GM23338 (cell line): ENCODE measurements around the gene PPM1L. TPM values are rescaled to one million over a fixed set of nuclear protein-coding genes. Genes with fewer than 3 reads are reported as not detected.

Experiments used
- ATAC-seq: fragments of 200-7000 bp; cut with Tn5 transposase; 3 replicates; pipeline ENCODE4 v1.9.1; 2020
- DNase-seq: peaks from one replicate; pipeline ENCODE4 v3.0.0-alpha.2; 2015; ENCODE audit warnings: low spot score
- H2AFZ ChIP-seq: fragments of 200-600 bp; sonication (generic); 2 replicates; pipeline ENCODE4 v1.8.0; 2016; ENCODE audit warnings: antibody characterized with exemption, mild to moderate bottlenecking, moderate library complexity
- H3F3A ChIP-seq: fragments of 200-600 bp; sonication (generic); replicated peaks from 2 replicates; pipeline ENCODE4 v1.8.0; 2017; ENCODE audit warnings: antibody characterized with exemption, mixed run types, low read depth
- H3K27ac ChIP-seq: fragments of 200-600 bp; sonication (generic); 2 replicates; pipeline ENCODE4 v1.6.1; 2016; ENCODE audit warnings: low read depth
- H3K27me3 ChIP-seq: fragments of 200-600 bp; sonication (generic); 2 replicates; pipeline ENCODE4 v1.8.0; 2016; ENCODE audit warnings: mild to moderate bottlenecking, mixed run types, moderate library complexity; ENCODE audit not compliant: insufficient read depth
- H3K36me3 ChIP-seq: fragments of 200-600 bp; sonication (generic); 2 replicates; pipeline ENCODE4 v1.8.0; 2016; ENCODE audit warnings: mild to moderate bottlenecking; ENCODE audit not compliant: insufficient read depth
- H3K4me1 ChIP-seq: fragments of 200-600 bp; sonication (generic); 2 replicates; pipeline ENCODE4 v1.8.0; 2016; ENCODE audit warnings: mild to moderate bottlenecking, moderate library complexity; ENCODE audit not compliant: insufficient read depth
- H3K4me2 ChIP-seq: fragments of 200-600 bp; sonication (generic); 2 replicates; pipeline ENCODE4 v1.7.1; 2017; ENCODE audit warnings: mixed run types
- H3K4me3 ChIP-seq: fragments of 200-600 bp; sonication (generic); 2 replicates; pipeline ENCODE4 v1.6.1; 2016; ENCODE audit warnings: mixed run types
- H3K79me2 ChIP-seq: fragments of 200-600 bp; sonication (generic); replicated peaks from 2 replicates; pipeline ENCODE4 v1.8.0; 2017; ENCODE audit warnings: mild to moderate bottlenecking; ENCODE audit not compliant: insufficient read depth
- H3K9me2 ChIP-seq: fragments of 200-600 bp; sonication (generic); 2 replicates; pipeline ENCODE4 v1.8.0; 2017; ENCODE audit not compliant: insufficient read depth
- H4K20me1 ChIP-seq: fragments of 200-600 bp; sonication (generic); replicated peaks from 2 replicates; pipeline ENCODE4 v1.8.0; 2017; ENCODE audit warnings: mild to moderate bottlenecking; ENCODE audit not compliant: insufficient read depth
- H3K27ac Mint-ChIP-seq: 2 replicates; pipeline ENCODE4 v1.8.0; 2020; ENCODE audit warnings: inconsistent platforms, mild to moderate bottlenecking, moderate library complexity, mixed read lengths
- H3K27me3 Mint-ChIP-seq: 3 replicates; pipeline ENCODE4 v1.8.0; 2022; ENCODE audit warnings: low read depth, mild to moderate bottlenecking, moderate library complexity, mixed read lengths, inconsistent platforms; ENCODE audit not compliant: insufficient read depth, poor library complexity
- H3K36me3 Mint-ChIP-seq: 3 replicates; pipeline ENCODE4 v1.8.0; 2021; ENCODE audit warnings: low read depth, mild to moderate bottlenecking, inconsistent platforms, moderate library complexity, mixed read lengths
- H3K4me1 Mint-ChIP-seq: 3 replicates; pipeline ENCODE4 v1.8.0; 2020; ENCODE audit warnings: mild to moderate bottlenecking, inconsistent platforms, mixed read lengths
- H3K4me3 Mint-ChIP-seq: 3 replicates; pipeline ENCODE4 v1.8.0; 2021; ENCODE audit warnings: moderate library complexity, mild to moderate bottlenecking, inconsistent platforms, mixed read lengths
- H3K9me3 Mint-ChIP-seq: 3 replicates; pipeline ENCODE4 v1.8.0; 2020; ENCODE audit warnings: moderate library complexity, mild to moderate bottlenecking, inconsistent platforms, mixed read lengths
- EZH2 ChIP-seq: fragments of 200-600 bp; sonication (generic); IDR thresholded peaks from one replicate; pipeline ENCODE4 v1.8.0; 2017; ENCODE audit warnings: antibody characterized with exemption, mild to moderate bottlenecking, low read depth; ENCODE audit not compliant: unreplicated experiment
- JUNB ChIP-seq: IDR thresholded peaks from one replicate; pipeline ENCODE4 v1.6.1; 2016; ENCODE audit warnings: antibody characterized with exemption; ENCODE audit not compliant: unreplicated experiment
- NANOG ChIP-seq: IDR thresholded peaks from 2 replicates; pipeline ENCODE4 v1.6.1; 2016; ENCODE audit warnings: antibody characterized with exemption, borderline replicate concordance
- POLR2AphosphoS5 ChIP-seq: IDR thresholded peaks from 2 replicates; pipeline ENCODE4 v1.6.1; 2016; ENCODE audit warnings: antibody characterized with exemption, low read depth
- ZNF331 ChIP-seq: fragments of 250-450 bp; sonication (Bioruptor Pico); IDR thresholded peaks from 2 replicates; pipeline ENCODE4 v1.5.0; 2020; ENCODE audit warnings: low read depth, mild to moderate bottlenecking, moderate library complexity
- polyA plus RNA-seq: library from polyadenylated mRNA; unstranded; fragments of >200 nt; fragmentation: Nextera tagmentation; extraction: Ambion mirVana; gene quantifications from 2 replicates; pipeline ENCODE4 v1.2.1, GENCODE V29; 2016
- total RNA-seq: library from RNA; depleted of rRNA; stranded (reverse); fragments of >200 nt; shearing (Covaris generic); gene quantifications from 2 replicates; pipeline ENCODE4 v1.2.3, GENCODE V29; 2014
- TF ChIP-seq, protein P1 (sequence below): IDR thresholded peaks from 2 replicates; pipeline ENCODE4 v1.6.1; 2016; ENCODE audit warnings: antibody characterized with exemption
- TF ChIP-seq, protein P2 (sequence below), 2 experiments: fragments of 200-600 bp in 1 of 2; sonication (generic) in 1 of 2; conservative IDR thresholded peaks; 2 replicates each; pipeline versions ENCODE4 v1.5.1 to v1.6.1; 2016 to 2017; ENCODE audit warnings: antibody characterized with exemption in 2 of 2, low read depth in 2 of 2, mild to moderate bottlenecking in 2 of 2, moderate library complexity in 1 of 2
- TF ChIP-seq, protein P3 (sequence below): IDR thresholded peaks from one replicate; pipeline ENCODE4 v1.6.1; 2018; ENCODE audit warnings: antibody characterized with exemption; ENCODE audit not compliant: unreplicated experiment
- TF ChIP-seq, protein P4 (sequence below): fragments of 250-450 bp; sonication (Bioruptor Pico); IDR thresholded peaks from 2 replicates; pipeline ENCODE4 v1.5.0; 2020; ENCODE audit warnings: mild to moderate bottlenecking, moderate library complexity

The PPM1L gene
- total and polyA plus RNA-seq, 2 experiments from 2014 or later: 3.9 to 26.4 TPM

DNA sequence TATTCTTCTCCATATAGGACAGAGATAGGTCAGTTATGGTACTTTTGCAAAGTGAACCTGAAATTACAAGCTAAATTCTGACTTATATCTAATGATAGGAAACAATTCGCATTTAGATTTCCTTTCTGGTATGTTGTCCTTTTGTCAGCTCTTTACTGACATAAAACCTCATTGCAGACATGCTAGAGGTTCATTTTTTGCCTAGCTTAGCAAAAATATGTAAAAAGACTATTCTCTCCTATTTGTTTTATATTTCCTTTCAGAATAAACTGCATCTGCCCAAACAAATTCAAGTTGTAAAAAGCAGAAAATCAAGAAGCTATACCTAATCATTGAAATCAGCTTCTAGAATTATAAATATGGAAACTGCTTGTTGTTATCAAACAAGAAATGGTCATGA is 168.7 kb downstream of the PPM1L start:
- no peaks in the 10 kb centered on the region for H3K79me2 ChIP-seq
- DNase-seq (no peak), ATAC-seq (no peak)
- H3K9me3 Mint-ChIP-seq: no peaks in the 10 kb centered on the region
- no peaks in the 10 kb centered on the region for H3K9me2 ChIP-seq
- no peak overlapping the region for H3K27ac ChIP-seq
- H3K27me3 ChIP-seq: no peaks in the 10 kb centered on the region
- no peaks in the 10 kb centered on the region for H3K36me3 Mint-ChIP-seq
- no peak overlapping the region for H3K4me3 ChIP-seq
- TF ChIP-seq, protein P1, sequence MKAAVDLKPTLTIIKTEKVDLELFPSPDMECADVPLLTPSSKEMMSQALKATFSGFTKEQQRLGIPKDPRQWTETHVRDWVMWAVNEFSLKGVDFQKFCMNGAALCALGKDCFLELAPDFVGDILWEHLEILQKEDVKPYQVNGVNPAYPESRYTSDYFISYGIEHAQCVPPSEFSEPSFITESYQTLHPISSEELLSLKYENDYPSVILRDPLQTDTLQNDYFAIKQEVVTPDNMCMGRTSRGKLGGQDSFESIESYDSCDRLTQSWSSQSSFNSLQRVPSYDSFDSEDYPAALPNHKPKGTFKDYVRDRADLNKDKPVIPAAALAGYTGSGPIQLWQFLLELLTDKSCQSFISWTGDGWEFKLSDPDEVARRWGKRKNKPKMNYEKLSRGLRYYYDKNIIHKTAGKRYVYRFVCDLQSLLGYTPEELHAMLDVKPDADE: no peak
- TF ChIP-seq JUNB: no peak
- TF ChIP-seq, protein P2, sequence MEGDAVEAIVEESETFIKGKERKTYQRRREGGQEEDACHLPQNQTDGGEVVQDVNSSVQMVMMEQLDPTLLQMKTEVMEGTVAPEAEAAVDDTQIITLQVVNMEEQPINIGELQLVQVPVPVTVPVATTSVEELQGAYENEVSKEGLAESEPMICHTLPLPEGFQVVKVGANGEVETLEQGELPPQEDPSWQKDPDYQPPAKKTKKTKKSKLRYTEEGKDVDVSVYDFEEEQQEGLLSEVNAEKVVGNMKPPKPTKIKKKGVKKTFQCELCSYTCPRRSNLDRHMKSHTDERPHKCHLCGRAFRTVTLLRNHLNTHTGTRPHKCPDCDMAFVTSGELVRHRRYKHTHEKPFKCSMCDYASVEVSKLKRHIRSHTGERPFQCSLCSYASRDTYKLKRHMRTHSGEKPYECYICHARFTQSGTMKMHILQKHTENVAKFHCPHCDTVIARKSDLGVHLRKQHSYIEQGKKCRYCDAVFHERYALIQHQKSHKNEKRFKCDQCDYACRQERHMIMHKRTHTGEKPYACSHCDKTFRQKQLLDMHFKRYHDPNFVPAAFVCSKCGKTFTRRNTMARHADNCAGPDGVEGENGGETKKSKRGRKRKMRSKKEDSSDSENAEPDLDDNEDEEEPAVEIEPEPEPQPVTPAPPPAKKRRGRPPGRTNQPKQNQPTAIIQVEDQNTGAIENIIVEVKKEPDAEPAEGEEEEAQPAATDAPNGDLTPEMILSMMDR (conservative IDR thresholded peaks at IDR 0.05; ENCODE audit: low read depth in 2 of 2): no peak
- TF ChIP-seq ZNF331 (CRISPR knock-in tag): no peak
- TF ChIP-seq, protein P3, sequence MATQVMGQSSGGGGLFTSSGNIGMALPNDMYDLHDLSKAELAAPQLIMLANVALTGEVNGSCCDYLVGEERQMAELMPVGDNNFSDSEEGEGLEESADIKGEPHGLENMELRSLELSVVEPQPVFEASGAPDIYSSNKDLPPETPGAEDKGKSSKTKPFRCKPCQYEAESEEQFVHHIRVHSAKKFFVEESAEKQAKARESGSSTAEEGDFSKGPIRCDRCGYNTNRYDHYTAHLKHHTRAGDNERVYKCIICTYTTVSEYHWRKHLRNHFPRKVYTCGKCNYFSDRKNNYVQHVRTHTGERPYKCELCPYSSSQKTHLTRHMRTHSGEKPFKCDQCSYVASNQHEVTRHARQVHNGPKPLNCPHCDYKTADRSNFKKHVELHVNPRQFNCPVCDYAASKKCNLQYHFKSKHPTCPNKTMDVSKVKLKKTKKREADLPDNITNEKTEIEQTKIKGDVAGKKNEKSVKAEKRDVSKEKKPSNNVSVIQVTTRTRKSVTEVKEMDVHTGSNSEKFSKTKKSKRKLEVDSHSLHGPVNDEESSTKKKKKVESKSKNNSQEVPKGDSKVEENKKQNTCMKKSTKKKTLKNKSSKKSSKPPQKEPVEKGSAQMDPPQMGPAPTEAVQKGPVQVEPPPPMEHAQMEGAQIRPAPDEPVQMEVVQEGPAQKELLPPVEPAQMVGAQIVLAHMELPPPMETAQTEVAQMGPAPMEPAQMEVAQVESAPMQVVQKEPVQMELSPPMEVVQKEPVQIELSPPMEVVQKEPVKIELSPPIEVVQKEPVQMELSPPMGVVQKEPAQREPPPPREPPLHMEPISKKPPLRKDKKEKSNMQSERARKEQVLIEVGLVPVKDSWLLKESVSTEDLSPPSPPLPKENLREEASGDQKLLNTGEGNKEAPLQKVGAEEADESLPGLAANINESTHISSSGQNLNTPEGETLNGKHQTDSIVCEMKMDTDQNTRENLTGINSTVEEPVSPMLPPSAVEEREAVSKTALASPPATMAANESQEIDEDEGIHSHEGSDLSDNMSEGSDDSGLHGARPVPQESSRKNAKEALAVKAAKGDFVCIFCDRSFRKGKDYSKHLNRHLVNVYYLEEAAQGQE: no peak
- TF ChIP-seq NANOG: no peak
- no peak for TF ChIP-seq EZH2
- no peak for TF ChIP-seq POLR2AphosphoS5
- TF ChIP-seq, protein P4, sequence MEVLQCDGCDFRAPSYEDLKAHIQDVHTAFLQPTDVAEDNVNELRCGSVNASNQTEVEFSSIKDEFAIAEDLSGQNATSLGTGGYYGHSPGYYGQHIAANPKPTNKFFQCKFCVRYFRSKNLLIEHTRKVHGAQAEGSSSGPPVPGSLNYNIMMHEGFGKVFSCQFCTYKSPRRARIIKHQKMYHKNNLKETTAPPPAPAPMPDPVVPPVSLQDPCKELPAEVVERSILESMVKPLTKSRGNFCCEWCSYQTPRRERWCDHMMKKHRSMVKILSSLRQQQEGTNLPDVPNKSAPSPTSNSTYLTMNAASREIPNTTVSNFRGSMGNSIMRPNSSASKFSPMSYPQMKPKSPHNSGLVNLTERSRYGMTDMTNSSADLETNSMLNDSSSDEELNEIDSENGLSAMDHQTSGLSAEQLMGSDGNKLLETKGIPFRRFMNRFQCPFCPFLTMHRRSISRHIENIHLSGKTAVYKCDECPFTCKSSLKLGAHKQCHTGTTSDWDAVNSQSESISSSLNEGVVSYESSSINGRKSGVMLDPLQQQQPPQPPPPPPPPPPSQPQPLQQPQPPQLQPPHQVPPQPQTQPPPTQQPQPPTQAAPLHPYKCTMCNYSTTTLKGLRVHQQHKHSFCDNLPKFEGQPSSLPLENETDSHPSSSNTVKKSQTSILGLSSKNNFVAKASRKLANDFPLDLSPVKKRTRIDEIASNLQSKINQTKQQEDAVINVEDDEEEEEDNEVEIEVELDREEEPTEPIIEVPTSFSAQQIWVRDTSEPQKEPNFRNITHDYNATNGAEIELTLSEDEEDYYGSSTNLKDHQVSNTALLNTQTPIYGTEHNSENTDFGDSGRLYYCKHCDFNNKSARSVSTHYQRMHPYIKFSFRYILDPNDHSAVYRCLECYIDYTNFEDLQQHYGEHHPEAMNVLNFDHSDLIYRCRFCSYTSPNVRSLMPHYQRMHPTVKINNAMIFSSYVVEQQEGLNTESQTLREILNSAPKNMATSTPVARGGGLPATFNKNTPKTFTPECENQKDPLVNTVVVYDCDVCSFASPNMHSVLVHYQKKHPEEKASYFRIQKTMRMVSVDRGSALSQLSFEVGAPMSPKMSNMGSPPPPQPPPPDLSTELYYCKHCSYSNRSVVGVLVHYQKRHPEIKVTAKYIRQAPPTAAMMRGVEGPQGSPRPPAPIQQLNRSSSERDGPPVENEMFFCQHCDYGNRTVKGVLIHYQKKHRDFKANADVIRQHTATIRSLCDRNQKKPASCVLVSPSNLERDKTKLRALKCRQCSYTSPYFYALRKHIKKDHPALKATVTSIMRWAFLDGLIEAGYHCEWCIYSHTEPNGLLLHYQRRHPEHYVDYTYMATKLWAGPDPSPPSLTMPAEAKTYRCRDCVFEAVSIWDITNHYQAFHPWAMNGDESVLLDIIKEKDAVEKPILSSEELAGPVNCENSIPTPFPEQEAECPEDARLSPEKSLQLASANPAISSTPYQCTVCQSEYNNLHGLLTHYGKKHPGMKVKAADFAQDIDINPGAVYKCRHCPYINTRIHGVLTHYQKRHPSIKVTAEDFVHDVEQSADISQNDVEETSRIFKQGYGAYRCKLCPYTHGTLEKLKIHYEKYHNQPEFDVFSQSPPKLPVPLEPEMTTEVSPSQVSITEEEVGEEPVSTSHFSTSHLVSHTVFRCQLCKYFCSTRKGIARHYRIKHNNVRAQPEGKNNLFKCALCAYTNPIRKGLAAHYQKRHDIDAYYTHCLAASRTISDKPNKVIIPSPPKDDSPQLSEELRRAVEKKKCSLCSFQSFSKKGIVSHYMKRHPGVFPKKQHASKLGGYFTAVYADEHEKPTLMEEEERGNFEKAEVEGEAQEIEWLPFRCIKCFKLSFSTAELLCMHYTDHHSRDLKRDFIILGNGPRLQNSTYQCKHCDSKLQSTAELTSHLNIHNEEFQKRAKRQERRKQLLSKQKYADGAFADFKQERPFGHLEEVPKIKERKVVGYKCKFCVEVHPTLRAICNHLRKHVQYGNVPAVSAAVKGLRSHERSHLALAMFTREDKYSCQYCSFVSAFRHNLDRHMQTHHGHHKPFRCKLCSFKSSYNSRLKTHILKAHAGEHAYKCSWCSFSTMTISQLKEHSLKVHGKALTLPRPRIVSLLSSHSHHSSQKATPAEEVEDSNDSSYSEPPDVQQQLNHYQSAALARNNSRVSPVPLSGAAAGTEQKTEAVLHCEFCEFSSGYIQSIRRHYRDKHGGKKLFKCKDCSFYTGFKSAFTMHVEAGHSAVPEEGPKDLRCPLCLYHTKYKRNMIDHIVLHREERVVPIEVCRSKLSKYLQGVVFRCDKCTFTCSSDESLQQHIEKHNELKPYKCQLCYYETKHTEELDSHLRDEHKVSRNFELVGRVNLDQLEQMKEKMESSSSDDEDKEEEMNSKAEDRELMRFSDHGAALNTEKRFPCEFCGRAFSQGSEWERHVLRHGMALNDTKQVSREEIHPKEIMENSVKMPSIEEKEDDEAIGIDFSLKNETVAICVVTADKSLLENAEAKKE (CRISPR knock-in tag): no peak
- no peaks in the 10 kb centered on the region for H4K20me1 ChIP-seq
- no peak overlapping the region for H3K4me2 ChIP-seq
- no peak overlapping the region for H3K27ac Mint-ChIP-seq
- H2AFZ ChIP-seq: no peak overlapping the region
- no peaks in the 10 kb centered on the region for H3K4me1 ChIP-seq
- no peaks in the 10 kb centered on the region for H3K36me3 ChIP-seq
- no peak overlapping the region for H3K4me3 Mint-ChIP-seq
- H3F3A ChIP-seq: no peaks in the 10 kb centered on the region
- peaks cover 14% of the 10 kb centered on the region; the same call in 2 of the 3 replicates for H3K4me1 Mint-ChIP-seq
- peaks cover 3% of the 10 kb centered on the region for H3K27me3 Mint-ChIP-seq
